Activated T-helper 17 cell treated with anti-CD3 and anti-CD28 coated beads, Interleukin-2, amount 50 U/mL, for 72 hours (primary cell): Measurements from ENCODE around the gene RAB14. TPM values are rescaled to one million over a fixed set of nuclear protein-coding genes. Genes with fewer than 3 reads are reported as not detected.
A peak's percentile ranks its signal among the peaks of the same experiment; 100 is the strongest.
"Not testable (repeated sequence)": the region's sequence is repeated elsewhere in the genome, so short reads cannot be mapped to it uniquely, and the experiment has no call there.

Source experiments
- ATAC-seq: fragments of 150-1000 bp; cut with Tn5 transposase; replicated peaks from 2 replicates; pipeline ENCODE4 v1.10.0; 2021; ENCODE audit warnings: mild to moderate bottlenecking, moderate library complexity
- H3K27ac Mint-ChIP-seq: one replicate; pipeline ENCODE4 v1.8.0; 2022; ENCODE audit warnings: mixed read lengths
- H3K27me3 Mint-ChIP-seq: one replicate; pipeline ENCODE4 v1.8.0; 2022; ENCODE audit warnings: mixed read lengths
- H3K36me3 Mint-ChIP-seq: one replicate; pipeline ENCODE4 v1.8.0; 2022; ENCODE audit warnings: low read depth, mild to moderate bottlenecking, mixed read lengths
- H3K4me1 Mint-ChIP-seq: one replicate; pipeline ENCODE4 v1.8.0; 2022; ENCODE audit warnings: mixed read lengths
- H3K4me3 Mint-ChIP-seq: one replicate; pipeline ENCODE4 v1.8.0; 2022; ENCODE audit warnings: mild to moderate bottlenecking, mixed read lengths
- H3K9me3 Mint-ChIP-seq: one replicate; pipeline ENCODE4 v1.8.0; 2022; ENCODE audit warnings: mixed read lengths
- total RNA-seq, 2 donors: library from RNA; stranded (reverse); gene quantifications; one replicate each; pipeline ENCODE4 v1.2.3, GENCODE V29; 2022

RAB14 gene
- total RNA-seq, 2 donors from 2014 or later: 45.4 to 66.4 TPM

- H3K36me3 Mint-ChIP-seq: peaks cover 98% of the 10 kb centered on the region
Observed at GRCh38 chr9:121138973-121139372, 62.7 kb downstream of the RAB14 start.

GRCh38 chr9:121138561-121138960 is 63.1 kb downstream of the RAB14 start:
- H3K27me3 Mint-ChIP-seq: no peaks in the 10 kb centered on the region
- peaks cover 10% of the 10 kb centered on the region for H3K4me1 Mint-ChIP-seq
- peaks cover 94% of the 10 kb centered on the region for H3K36me3 Mint-ChIP-seq
- H3K4me3 Mint-ChIP-seq: no peak overlapping the region
- H3K9me3 Mint-ChIP-seq: no peaks in the 10 kb centered on the region
- no peak overlapping the region for H3K27ac Mint-ChIP-seq
- no peak for ATAC-seq

More at GRCh38 chr9:121138973-121139372, 62.7 kb downstream of the RAB14 start:
- Mint-ChIP-seq H3K27ac (peak overlapping the region; percentile 32), H3K4me3 (no peak overlapping the region), H3K4me1 (peaks cover 10% of the 10 kb centered on the region), H3K27me3 (no peaks in the 10 kb centered on the region), H3K9me3 (no peaks in the 10 kb centered on the region)
- ATAC-seq: no peak

GRCh38 chr9:121135642-121136041 is 66.0 kb downstream of the RAB14 start:
- Mint-ChIP-seq H3K4me3 (no peak overlapping the region), H3K27me3 (no peaks in the 10 kb centered on the region), H3K36me3 (peaks cover 90% of the 10 kb centered on the region), H3K4me1 (peaks cover 21% of the 10 kb centered on the region), H3K9me3 (peaks cover under 1% of the 10 kb centered on the region), H3K27ac (no peak overlapping the region)
- ATAC-seq: no peak

GRCh38 chr9:121133104-121133816 is 68.4 kb downstream of the RAB14 start:
- no peaks in the 10 kb centered on the region for H3K27me3 Mint-ChIP-seq
- peaks cover 90% of the 10 kb centered on the region for H3K36me3 Mint-ChIP-seq
- peaks cover 26% of the 10 kb centered on the region for H3K4me1 Mint-ChIP-seq
- peaks cover 4% of the 10 kb centered on the region for H3K9me3 Mint-ChIP-seq
- peak overlapping the region; percentile 25 for H3K27ac Mint-ChIP-seq
- H3K4me3 Mint-ChIP-seq: peak overlapping the region; percentile 19
- peak; percentile 78 for ATAC-seq

- not testable (repeated sequence) for H3K27ac Mint-ChIP-seq, ATAC-seq, H3K9me3 Mint-ChIP-seq, H3K27me3 Mint-ChIP-seq, H3K4me3 Mint-ChIP-seq
- Mint-ChIP-seq H3K4me1 (peaks cover 23% of the 10 kb centered on the region), H3K36me3 (peaks cover 89% of the 10 kb centered on the region)
Observed at GRCh38 chr9:121129384-121129783, 72.3 kb downstream of the RAB14 start.

Other genes with a start within 250 kb of the RAB14 start
- 1 to 10 TPM; 1.7 to 1.8 TPM for gene C5, start 151.6 kb downstream of the RAB14 start, total RNA-seq
- 10 to 100 TPM; 58.9 to 65.4 TPM for gene CNTRL, start 126.9 kb downstream of the RAB14 start, total RNA-seq
- 1 to 10 TPM; 5.1 to 5.6 TPM for gene GSN, start 66.3 kb upstream of the RAB14 start, total RNA-seq
- 10 to 100 TPM; 50.8 to 69.4 TPM for gene STOM, start 168.4 kb upstream of the RAB14 start, total RNA-seq